Activated CD4-positive, alpha-beta T cell treated with anti-CD3 and anti-CD28 coated beads, Interleukin-10, Interleukin-2, amounts not matched to agents 100 ng/mL and 50 ng/mL, durations not matched to agents 16 hours and 8 hours (primary cell): ENCODE data around the gene GPS2.

Source experiments
- DNase-seq: peaks from one replicate; pipeline ENCODE4 v3.0.0-alpha.2; 2020

The GPS2 gene

GRCh38 chr17:7292194-7292593 lies 23.0 kb downstream of the GPS2 start:
- no peak for DNase-seq

GRCh38 chr17:7290685-7291084 lies 24.5 kb downstream of the GPS2 start:
- DNase-seq, result no peak

- DNase-seq, result no peak
These were observed 25.0 kb downstream of the GPS2 start for GRCh38 chr17:7290166-7290565.

GRCh38 chr17:7289256-7290032 lies 25.7 kb downstream of the GPS2 start:
- DNase-seq, result no peak

GRCh38 chr17:7285679-7286078 lies 29.5 kb downstream of the GPS2 start:
- DNase-seq, result no peak

- no peak for DNase-seq
These were observed 30.2 kb downstream of the GPS2 start for GRCh38 chr17:7284911-7285310.

- no peak for DNase-seq
These were observed 31.5 kb downstream of the GPS2 start for GRCh38 chr17:7283471-7284216.

GRCh38 chr17:7282752-7283321 lies 32.3 kb downstream of the GPS2 start:
- DNase-seq, result no peak

GRCh38 chr17:7281953-7282751 lies 33.0 kb downstream of the GPS2 start:
- no peak for DNase-seq

- DNase-seq, result peak; percentile 94
These were observed 33.8 kb downstream of the GPS2 start, which contains the start of gene SLC2A4 for GRCh38 chr17:7281074-7281952. TSS of gene SLC2A4 (plus strand) at chr17:7281718. CDS start at chr17:7281935, 217 bp downstream.

- peak; percentile 81 for DNase-seq
These were observed 34.6 kb downstream of the GPS2 start for GRCh38 chr17:7280519-7281073.

- no peak for DNase-seq
These were observed 35.7 kb downstream of the GPS2 start for GRCh38 chr17:7279448-7279847.

GRCh38 chr17:7266784-7267183 lies 48.4 kb downstream of the GPS2 start:
- no peak for DNase-seq

- no peak for DNase-seq
These were observed 51.4 kb downstream of the GPS2 start for GRCh38 chr17:7263801-7264078.

- no peak for DNase-seq
These were observed 52.0 kb downstream of the GPS2 start for GRCh38 chr17:7262935-7263800.
